D721Med (cell line): Measurements from ENCODE around the gene RPL32.
"Not testable (repeated sequence)": the region's sequence is repeated elsewhere in the genome, so short reads cannot be mapped to it uniquely, and the experiment has no call there.

ENCODE experiments used
- DNase-seq: peaks from one replicate; pipeline ENCODE4 v3.0.0; 2011; ENCODE audit warnings: low spot score; ENCODE audit not compliant: insufficient read length
- FAIRE-seq: peaks from 2 replicates; lab custom pipeline; 2011; peaks lifted over from hg19 to GRCh38; lab: Jason Lieb, UNC
- CTCF ChIP-seq: IDR thresholded peaks from 2 replicates; pipeline ENCODE4 v1.5.1; 2012; ENCODE audit warnings: mild to moderate bottlenecking, control low read depth; ENCODE audit not compliant: insufficient read depth; ENCODE audit errors: missing control alignments

RPL32 gene

GRCh38 chr3:12865271-12865670, 23.9 kb upstream of the RPL32 start:
- no peak for TF ChIP-seq CTCF
- FAIRE-seq (no peak), DNase-seq (no peak)

- DNase-seq (no peak), FAIRE-seq (no peak)
- no peak for TF ChIP-seq CTCF
These were observed 21.0 kb upstream of the RPL32 start for GRCh38 chr3:12862387-12862786.

GRCh38 chr3:12861611-12862010, 20.2 kb upstream of the RPL32 start:
- no peak for DNase-seq
- no peak for FAIRE-seq
- no peak for TF ChIP-seq CTCF

GRCh38 chr3:12859840-12860239, 18.5 kb upstream of the RPL32 start:
- FAIRE-seq (no peak), DNase-seq (no peak)
- TF ChIP-seq CTCF: no peak

GRCh38 chr3:12856626-12857025, 15.3 kb upstream of the RPL32 start:
- no peak for TF ChIP-seq CTCF
- DNase-seq (no peak), FAIRE-seq (no peak)

GRCh38 chr3:12854565-12854964, 13.2 kb upstream of the RPL32 start:
- DNase-seq (no peak), FAIRE-seq (no peak)
- no peak for TF ChIP-seq CTCF

GRCh38 chr3:12853847-12854246, 12.5 kb upstream of the RPL32 start:
- not testable (repeated sequence) for DNase-seq, FAIRE-seq

- FAIRE-seq (no peak), DNase-seq (no peak)
These were observed 10.8 kb upstream of the RPL32 start for GRCh38 chr3:12852201-12852600.

More at GRCh38 chr3:12852201-12852600, 10.8 kb upstream of the RPL32 start:
- no peak for TF ChIP-seq CTCF
